GM12875 (cell line): ENCODE data around the gene MAP2K2.

ENCODE experiments used
- H3K4me3 ChIP-seq: one replicate; pipeline ENCODE4 v1.5.1; 2011; ENCODE audit warnings: low read depth, low read length, control low read depth
- CTCF ChIP-seq: IDR thresholded peaks from 2 replicates; pipeline ENCODE4 v1.5.1; 2011; ENCODE audit warnings: low read depth, mild to moderate bottlenecking, control low read depth, inconsistent platforms, low read length, moderate library complexity, borderline replicate concordance; ENCODE audit not compliant: insufficient read depth

Gene MAP2K2

GRCh38 chr19:4084547-4084877 lies 39.4 kb downstream of the MAP2K2 start:
- no peak for TF ChIP-seq CTCF

GRCh38 chr19:4083677-4084546 lies 40.0 kb downstream of the MAP2K2 start:
- H3K4me3 ChIP-seq: no peak overlapping the region

More at GRCh38 chr19:4084547-4084877, 39.4 kb downstream of the MAP2K2 start:
- no peak overlapping the region for H3K4me3 ChIP-seq

GRCh38 chr19:4082172-4082571 lies 41.8 kb downstream of the MAP2K2 start:
- H3K4me3 ChIP-seq: no peak overlapping the region
- no peak for TF ChIP-seq CTCF

More at GRCh38 chr19:4083677-4084546, 40.0 kb downstream of the MAP2K2 start:
- no peak for TF ChIP-seq CTCF

GRCh38 chr19:4081441-4082129 lies 42.3 kb downstream of the MAP2K2 start:
- H3K4me3 ChIP-seq: no peak overlapping the region
- TF ChIP-seq CTCF: no peak

GRCh38 chr19:4080473-4080872 lies 43.4 kb downstream of the MAP2K2 start:
- H3K4me3 ChIP-seq: no peak overlapping the region
- TF ChIP-seq CTCF: no peak

- H3K4me3 ChIP-seq: peak overlapping the region; percentile 43
These were observed 45.9 kb downstream of the MAP2K2 start for GRCh38 chr19:4077800-4078684.

More at GRCh38 chr19:4077800-4078684, 45.9 kb downstream of the MAP2K2 start:
- no peak for TF ChIP-seq CTCF
